Lower leg skin (tissue), 4 donors: ENCODE measurements around the gene PPFIA1. TPM values are rescaled to one million over a fixed set of nuclear protein-coding genes. Genes with fewer than 3 reads are reported as not detected.
"Not testable (repeated sequence)": the region's sequence is repeated elsewhere in the genome, so short reads cannot be mapped to it uniquely, and the experiment has no call there.

Experiments used
- DNase-seq, 2 donors: peaks; one replicate each; pipeline ENCODE4 v3.0.0-alpha.2; 2019; ENCODE audit warnings: low spot score in 2 of 2
- H3K4me3 ChIP-seq: fragments of 200-600 bp; sonication (generic); 2 replicates; pipeline ENCODE4 v1.5.1; 2017; ENCODE audit warnings: mild to moderate bottlenecking, low read depth; ENCODE audit not compliant: poor library complexity, severe bottlenecking
- CTCF ChIP-seq, 3 donors: fragments of 450-650 bp; IDR thresholded peaks; one replicate each; pipeline ENCODE4 v1.5.1; 2016; ENCODE audit warnings: antibody characterized with exemption in 3 of 3, mild to moderate bottlenecking in 3 of 3, moderate library complexity in 2 of 3
- POLR2A ChIP-seq, 2 donors: fragments of 450-650 bp; IDR thresholded peaks; one replicate each; pipeline ENCODE4 v1.6.1; 2016 to 2017; ENCODE audit warnings: antibody characterized with exemption in 2 of 2, mild to moderate bottlenecking in 1 of 2, moderate library complexity in 1 of 2
- WGBS, 2 donors: methylation state at CpG; one replicate each; pipeline ENCODE4 v1.1.5; 2018; 5-methylcytosine and 5-hydroxymethylcytosine counted together
- intact Hi-C: fragments of 100-400 bp; cut with DNase I; formaldehyde crosslinking; loops from one replicate; pipeline ENCODE4 v1.15.0; 2023; ENCODE audit warnings: low total_unique reads
- total RNA-seq, 4 donors: library from RNA; depleted of rRNA; stranded (reverse); fragments of >200 nt; gene quantifications; one replicate each; pipeline ENCODE4 v1.1.0, GENCODE V29; 2016

PPFIA1 gene
- total RNA-seq, 4 donors from 2014 or later, result 31.9 to 61.7 (median 48.5) TPM

- TF ChIP-seq POLR2A (IDR thresholded peaks at IDR 0.05), result no peak
- H3K4me3 ChIP-seq, result no peak overlapping the region
- 94 to 96% methylated on average over 8 of the region's 8 CpGs for WGBS, 2 donors
- no peak for DNase-seq
- intact Hi-C loops, result no loop called here
Observed at GRCh38 chr11:70292166-70292565, 21.7 kb downstream of the PPFIA1 start.

GRCh38 chr11:70292863-70293262, 22.4 kb downstream of the PPFIA1 start:
- TF ChIP-seq CTCF (IDR thresholded peaks at IDR 0.05), result no peak
- DNase-seq, result no peak
- WGBS, 2 donors, result 70 to 79% methylated on average over 5 to 6 of the region's 6 CpGs
- no peak overlapping the region for H3K4me3 ChIP-seq
- intact Hi-C loops, result no loop called here

- intact Hi-C loops, H3K4me3 ChIP-seq, DNase-seq: not testable (repeated sequence)
- WGBS, 2 donors, result 81% methylated on average over 3 of the region's 29 CpGs; no CpG with 5 or more reads in 1 of the 2 donors
Observed at GRCh38 chr11:70295166-70295565, 24.7 kb downstream of the PPFIA1 start.

GRCh38 chr11:70296681-70297080, 26.2 kb downstream of the PPFIA1 start:
- 83 to 92% methylated on average over 7 of the region's 7 CpGs for WGBS, 2 donors
- no peak overlapping the region for H3K4me3 ChIP-seq
- intact Hi-C loops, result no loop called here
- no peak for DNase-seq
- TF ChIP-seq POLR2A (IDR thresholded peaks at IDR 0.05) (no peak), CTCF (IDR thresholded peaks at IDR 0.05) (no peak)

GRCh38 chr11:70297341-70297740, 26.9 kb downstream of the PPFIA1 start:
- no peak for DNase-seq
- H3K4me3 ChIP-seq, result no peak overlapping the region
- TF ChIP-seq CTCF (IDR thresholded peaks at IDR 0.05), result no peak
- TF ChIP-seq POLR2A (IDR thresholded peaks at IDR 0.05), result no peak
- intact Hi-C loops, result no loop called here

- intact Hi-C loops, result no loop called here
- no peak for TF ChIP-seq POLR2A (IDR thresholded peaks at IDR 0.05)
- TF ChIP-seq CTCF (IDR thresholded peaks at IDR 0.05), result no peak
- 85 to 90% methylated on average over 5 of the region's 5 CpGs for WGBS, 2 donors
- H3K4me3 ChIP-seq, result no peak overlapping the region
- DNase-seq, result no peak
Observed at GRCh38 chr11:70298243-70298915, 27.9 kb downstream of the PPFIA1 start.

GRCh38 chr11:70299636-70300035, 29.1 kb downstream of the PPFIA1 start:
- TF ChIP-seq CTCF (IDR thresholded peaks at IDR 0.05) (no peak), POLR2A (IDR thresholded peaks at IDR 0.05) (no peak)
- intact Hi-C loops, result no loop called here
- 96 to 97% methylated on average over 11 of the region's 11 CpGs for WGBS, 2 donors
- no peak for DNase-seq
- no peak overlapping the region for H3K4me3 ChIP-seq
